ENCODE measurements around the gene BTNL3.
"Not testable (repeated sequence)": the region's sequence is repeated elsewhere in the genome, so short reads cannot be mapped to it uniquely, and the experiment has no call there.

Gene BTNL3, protein sequence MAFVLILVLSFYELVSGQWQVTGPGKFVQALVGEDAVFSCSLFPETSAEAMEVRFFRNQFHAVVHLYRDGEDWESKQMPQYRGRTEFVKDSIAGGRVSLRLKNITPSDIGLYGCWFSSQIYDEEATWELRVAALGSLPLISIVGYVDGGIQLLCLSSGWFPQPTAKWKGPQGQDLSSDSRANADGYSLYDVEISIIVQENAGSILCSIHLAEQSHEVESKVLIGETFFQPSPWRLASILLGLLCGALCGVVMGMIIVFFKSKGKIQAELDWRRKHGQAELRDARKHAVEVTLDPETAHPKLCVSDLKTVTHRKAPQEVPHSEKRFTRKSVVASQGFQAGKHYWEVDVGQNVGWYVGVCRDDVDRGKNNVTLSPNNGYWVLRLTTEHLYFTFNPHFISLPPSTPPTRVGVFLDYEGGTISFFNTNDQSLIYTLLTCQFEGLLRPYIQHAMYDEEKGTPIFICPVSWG

DNA sequence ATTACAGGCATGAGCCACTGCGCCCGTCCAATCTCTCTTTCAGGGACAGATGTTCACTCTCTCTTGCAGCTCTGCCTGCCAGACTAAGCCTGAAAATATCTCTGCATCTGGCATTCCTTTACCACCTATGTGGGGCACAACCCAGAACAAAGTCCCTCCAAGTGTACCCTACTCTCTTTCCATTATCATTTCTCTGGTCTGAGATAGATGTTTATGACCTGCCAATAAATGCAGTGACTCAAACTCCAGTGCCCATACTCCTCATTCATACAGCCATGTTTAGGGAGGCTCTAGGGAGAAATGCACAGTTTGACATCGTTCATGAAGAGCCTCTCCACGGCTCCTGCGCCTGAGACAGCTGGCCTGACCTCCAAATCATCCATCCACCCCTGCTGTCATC, at the start of gene BTNL3:
TSS of gene BTNL3 (plus strand) at position 255 of the 400 bp plus-strand sequence. CDS start 183 bp downstream, outside the sequence.
- no peak for DNase-seq (ENCODE audit: low spot score)

DNA sequence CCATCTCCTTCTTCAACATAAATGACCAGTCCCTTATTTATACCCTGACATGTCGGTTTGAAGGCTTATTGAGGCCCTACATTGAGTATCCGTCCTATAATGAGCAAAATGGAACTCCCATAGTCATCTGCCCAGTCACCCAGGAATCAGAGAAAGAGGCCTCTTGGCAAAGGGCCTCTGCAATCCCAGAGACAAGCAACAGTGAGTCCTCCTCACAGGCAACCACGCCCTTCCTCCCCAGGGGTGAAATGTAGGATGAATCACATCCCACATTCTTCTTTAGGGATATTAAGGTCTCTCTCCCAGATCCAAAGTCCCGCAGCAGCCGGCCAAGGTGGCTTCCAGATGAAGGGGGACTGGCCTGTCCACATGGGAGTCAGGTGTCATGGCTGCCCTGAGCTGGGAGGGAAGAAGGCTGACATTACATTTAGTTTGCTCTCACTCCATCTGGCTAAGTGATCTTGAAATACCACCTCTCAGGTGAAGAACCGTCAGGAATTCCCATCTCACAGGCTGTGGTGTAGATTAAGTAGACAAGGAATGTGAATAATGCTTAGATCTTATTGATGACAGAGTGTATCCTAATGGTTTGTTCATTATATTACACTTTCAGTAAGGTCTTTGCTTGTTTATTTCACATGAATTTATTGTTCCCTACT, 38.2 kb upstream of the BTNL3 start:
- no peak for DNase-seq (ENCODE audit: low spot score)

- no peak for DNase-seq (ENCODE audit: low spot score)
Measured at GRCh38 chr5:180959661-180960060, 29.0 kb upstream of the BTNL3 start.

GRCh38 chr5:180960209-180960608, 28.4 kb upstream of the BTNL3 start:
- DNase-seq (ENCODE audit: low spot score) = no peak

GRCh38 chr5:180969406-180969805, 19.2 kb upstream of the BTNL3 start:
- DNase-seq (ENCODE audit: low spot score) = no peak

GRCh38 chr5:180970336-180970735, 18.3 kb upstream of the BTNL3 start:
- no peak for DNase-seq (ENCODE audit: low spot score)

GRCh38 chr5:180970875-180971274, 17.8 kb upstream of the BTNL3 start:
- DNase-seq (ENCODE audit: low spot score) = no peak

DNA sequence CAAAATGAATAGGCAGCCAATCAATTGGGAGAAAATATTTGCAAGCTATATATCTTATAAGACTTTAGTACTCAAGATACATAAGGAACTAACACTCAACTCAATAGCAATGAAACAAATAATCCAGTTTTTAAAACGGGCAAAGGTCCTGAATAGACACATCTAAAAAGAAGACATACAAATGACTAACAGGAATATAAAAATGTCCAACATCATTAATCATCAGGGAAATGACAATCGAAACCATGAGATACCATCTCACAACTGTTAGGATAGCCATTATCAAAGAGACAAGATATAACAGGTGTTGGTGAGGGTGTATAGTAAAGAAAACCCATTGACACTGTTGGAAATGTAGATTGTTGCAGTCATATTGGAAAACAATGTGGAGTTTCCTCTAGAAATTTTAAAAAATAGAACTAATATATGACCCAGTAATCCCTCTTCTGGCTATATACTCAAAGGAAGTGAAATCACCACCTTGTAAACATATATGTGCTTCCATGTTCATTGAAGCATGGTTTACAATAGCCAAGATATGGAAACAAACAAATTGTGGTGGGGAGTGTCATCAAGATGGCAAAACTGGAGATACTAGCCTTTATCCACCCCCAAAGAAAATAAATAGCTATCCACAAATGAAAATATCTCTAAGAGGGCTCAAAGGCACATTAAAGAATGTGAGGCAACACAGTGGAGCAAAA, 13.9 kb upstream of the BTNL3 start:
- DNase-seq (ENCODE audit: low spot score) = no peak

- no peak for DNase-seq (ENCODE audit: low spot score)
Measured at GRCh38 chr5:180975338-180975737, 13.3 kb upstream of the BTNL3 start.

DNA sequence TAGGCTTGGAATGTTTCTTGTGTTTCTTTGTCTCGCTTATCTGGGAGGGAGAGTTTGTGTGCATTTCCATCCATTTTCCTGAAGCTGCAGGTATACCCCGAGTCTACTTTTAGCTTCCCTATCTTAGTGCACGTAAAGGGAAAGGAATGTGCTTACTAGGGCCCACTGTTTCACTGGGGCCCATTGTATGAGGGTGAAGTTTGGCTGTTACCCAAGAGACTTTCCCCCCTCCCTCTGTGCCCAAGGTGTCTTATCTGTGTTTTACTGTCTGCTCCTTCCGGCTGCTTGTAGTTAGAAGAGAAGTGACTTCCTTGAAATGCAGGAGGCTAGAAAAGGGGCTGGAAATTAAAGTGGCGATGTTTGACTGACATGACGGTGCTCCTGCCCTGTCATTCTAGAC, 12.1 kb upstream of the BTNL3 start:
- DNase-seq (ENCODE audit: low spot score) = no peak

- DNase-seq (ENCODE audit: low spot score) = no peak
Measured at GRCh38 chr5:180977852-180978251, 10.8 kb upstream of the BTNL3 start.

GRCh38 chr5:180982008-180982741, 6.5 kb upstream of the BTNL3 start:
- no peak for DNase-seq (ENCODE audit: low spot score)

- DNase-seq (ENCODE audit: low spot score) = no peak
Measured at GRCh38 chr5:180988016-180988415, 630 bp upstream of the BTNL3 start.

DNA sequence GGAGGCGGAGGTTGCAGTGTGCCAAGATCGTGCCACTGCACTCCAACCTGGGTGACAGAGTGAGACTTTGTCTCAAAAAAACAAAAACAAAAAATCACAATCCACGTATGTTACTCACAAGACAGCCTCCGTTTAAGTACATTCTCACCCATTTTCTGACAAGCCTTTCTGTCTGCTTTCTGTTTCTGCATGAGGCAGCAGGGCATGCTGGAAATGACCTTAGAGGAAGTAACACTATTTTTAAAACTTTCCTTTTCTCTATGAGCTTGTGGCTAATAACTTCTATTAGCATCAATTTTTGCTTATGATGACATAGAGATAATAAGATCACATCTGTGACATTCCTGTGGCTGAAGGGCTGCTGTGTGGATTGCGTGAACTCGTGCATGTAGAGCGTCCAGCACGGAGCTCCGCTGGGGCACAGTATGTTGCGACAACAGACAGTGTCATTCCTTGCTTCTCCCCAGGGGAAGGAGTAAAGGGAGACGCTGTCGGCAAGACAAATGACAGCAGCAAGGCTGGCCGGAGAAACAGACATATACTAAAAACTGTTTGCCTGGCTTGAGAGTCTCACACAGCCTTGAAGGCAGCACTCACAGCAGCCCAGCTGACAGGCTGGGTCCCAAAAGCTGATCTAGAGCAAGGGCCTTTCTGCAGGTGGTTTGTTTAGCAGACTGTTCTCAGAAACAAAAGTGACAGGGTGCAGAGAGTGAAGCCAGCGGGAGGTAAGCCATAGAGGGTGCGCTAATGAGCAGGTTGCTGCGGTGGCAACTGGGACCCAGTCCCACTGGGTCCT, 1.6 kb downstream of the BTNL3 start:
- no peak for DNase-seq (ENCODE audit: low spot score)

DNA sequence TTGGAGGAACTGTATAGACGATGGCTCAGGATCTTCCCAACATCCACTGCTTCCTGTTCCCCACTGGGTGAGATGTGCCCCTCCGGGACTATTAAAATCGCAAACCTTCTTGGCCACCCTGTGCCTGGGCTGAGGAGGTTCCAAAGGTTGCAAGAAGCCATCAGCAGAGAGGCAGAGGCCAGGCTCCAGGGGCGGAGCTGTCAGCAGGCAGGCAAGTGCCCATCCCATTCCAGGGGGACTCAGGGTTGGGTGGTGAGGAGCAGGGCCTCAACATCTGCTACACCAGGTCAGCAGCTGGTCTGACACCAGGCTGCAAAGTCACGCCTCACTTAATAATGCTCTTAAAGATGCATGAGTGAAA, 2.2 kb downstream of the BTNL3 start:
- DNase-seq (ENCODE audit: low spot score) = no peak

GRCh38 chr5:181001947-181002346, 13.3 kb downstream of the BTNL3 start:
- no peak for DNase-seq (ENCODE audit: low spot score)

DNA sequence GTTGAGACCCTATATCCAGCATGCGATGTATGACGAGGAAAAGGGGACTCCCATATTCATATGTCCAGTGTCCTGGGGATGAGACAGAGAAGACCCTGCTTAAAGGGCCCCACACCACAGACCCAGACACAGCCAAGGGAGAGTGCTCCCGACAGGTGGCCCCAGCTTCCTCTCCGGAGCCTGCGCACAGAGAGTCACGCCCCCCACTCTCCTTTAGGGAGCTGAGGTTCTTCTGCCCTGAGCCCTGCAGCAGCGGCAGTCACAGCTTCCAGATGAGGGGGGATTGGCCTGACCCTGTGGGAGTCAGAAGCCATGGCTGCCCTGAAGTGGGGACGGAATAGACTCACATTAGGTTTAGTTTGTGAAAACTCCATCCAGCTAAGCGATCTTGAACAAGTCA, 17.1 kb downstream of the BTNL3 start:
- no peak for DNase-seq (ENCODE audit: low spot score)

- no peak for DNase-seq (ENCODE audit: low spot score)
Measured at GRCh38 chr5:181008136-181008535, 19.5 kb downstream of the BTNL3 start.

DNA sequence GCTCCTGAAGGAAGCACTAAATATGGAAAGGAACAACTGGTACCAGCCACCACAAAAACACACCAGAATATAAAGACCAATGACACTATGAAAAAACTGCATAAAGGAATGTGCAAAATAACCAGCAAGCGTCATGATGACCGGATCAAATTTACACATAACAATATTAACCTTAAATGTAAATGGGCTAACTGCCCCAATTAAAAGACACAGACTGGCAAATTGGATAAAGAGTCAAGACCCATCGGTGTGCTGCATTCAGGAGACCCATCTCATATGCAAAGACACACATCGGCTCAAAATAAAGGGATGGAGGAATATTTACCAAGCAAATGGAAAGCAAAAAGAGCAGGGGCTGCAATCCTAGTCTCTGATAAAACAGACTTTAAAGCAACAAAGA, 21.4 kb downstream of the BTNL3 start:
- not testable (repeated sequence) for DNase-seq (ENCODE audit: low spot score)

DNA sequence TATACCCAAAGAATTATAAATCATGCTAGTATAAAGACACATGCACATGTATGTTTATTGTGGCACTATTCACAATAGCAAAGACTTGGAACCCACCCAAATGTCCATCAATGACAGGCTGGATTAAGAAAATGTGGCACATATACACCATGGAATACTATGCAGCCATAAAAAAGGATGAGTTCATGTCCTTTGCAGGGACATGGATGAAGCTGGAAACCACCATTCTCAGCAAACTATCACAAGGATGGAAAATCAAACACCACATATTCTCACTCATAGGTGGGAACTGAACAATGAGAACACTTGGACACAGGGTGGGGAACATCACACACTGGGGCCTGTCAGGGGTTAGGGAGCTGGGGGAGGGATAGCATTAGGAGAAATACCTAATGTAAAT, 26.0 kb downstream of the BTNL3 start:
- DNase-seq (ENCODE audit: low spot score) = not testable (repeated sequence)

- DNase-seq (ENCODE audit: low spot score) = not testable (repeated sequence)
Measured at GRCh38 chr5:181017448-181017847, 28.8 kb downstream of the BTNL3 start.

All from pons (tissue), 1 donor.